ENCODE results near the gene TMEM86B.

The TMEM86B gene

DNA sequence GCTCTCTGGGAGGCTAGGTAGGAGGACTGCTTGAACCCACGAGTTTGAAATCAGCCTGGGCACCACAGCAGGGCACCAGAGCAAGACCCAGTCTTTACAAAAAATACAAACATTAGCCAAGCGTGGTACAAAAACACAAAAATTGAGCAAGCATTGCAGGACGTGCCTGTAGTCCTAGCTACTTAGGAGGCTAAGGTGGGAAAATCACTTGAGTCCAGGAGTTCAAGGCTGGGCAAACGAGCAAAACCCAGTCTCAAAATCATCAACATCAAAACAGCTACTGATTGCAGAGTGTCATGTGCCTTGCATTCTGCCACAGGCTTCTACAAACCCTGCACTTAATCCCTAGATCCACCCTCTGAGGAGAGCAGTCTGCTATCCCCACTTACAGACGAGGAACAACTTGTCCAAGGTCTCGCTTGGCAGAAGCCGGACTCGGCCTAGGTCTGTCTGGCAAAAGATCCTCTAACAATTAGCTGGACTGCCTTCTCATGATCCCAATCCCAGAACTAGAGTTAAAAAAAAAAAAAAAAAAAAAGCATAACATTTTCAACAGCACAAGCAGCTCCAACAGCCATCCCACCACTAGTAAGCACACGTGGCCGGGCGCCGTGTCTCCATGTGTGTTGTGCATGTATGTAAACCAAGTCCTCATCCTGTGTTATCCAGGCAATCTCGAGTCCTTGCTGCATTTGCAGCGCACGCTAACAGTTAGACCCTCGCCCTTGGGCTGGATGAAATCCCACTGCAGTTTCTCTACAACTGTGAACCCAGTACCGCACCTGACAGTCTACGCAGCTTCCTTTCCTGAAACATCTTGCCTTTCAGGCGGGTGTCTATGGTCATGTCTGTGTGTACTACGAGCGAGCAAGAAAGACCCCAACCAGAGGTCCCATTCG, 28.2 kb upstream of the TMEM86B start:
- DNase-seq, result peak in 1 of 2 donors; percentile 30

DNA sequence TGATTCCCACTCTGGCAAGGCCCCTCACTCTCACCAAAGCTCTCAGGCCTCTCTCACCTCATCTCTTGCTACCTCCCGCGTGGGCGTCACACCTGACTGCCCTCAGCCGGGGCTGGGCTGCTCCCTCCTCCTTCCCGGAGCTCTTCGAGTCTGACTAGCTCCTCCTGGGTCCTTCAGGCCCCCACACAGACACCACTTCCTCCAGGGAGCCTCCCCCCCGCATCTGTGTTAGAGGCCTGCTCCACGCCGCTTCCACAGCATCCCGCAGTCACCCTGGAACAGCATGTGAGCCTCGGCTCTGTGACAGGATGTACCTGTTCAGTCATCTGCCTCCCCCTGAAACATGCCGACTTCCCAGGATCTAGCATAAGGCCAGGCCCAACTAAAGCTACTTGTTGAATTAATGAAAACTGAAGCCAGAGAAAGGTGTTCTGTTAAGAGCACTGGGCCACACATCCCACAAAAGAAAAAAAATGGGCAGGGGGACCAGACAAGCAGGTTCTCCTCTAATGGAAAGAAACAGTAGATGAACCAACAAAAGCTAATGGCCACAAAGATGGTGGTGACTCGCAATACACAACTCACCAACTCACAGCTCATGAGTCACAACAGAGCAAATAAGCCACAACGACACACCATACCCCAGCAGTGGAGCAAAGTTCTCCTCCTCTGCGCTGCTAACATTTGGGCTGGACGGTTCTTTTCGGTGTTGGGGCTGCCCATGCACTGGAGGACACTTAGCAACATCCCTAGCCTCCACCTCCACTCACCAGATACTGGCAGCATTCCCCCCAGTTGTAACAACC, 27.3 kb upstream of the TMEM86B start:
- peak; percentile 57 to 77 for DNase-seq

DNA sequence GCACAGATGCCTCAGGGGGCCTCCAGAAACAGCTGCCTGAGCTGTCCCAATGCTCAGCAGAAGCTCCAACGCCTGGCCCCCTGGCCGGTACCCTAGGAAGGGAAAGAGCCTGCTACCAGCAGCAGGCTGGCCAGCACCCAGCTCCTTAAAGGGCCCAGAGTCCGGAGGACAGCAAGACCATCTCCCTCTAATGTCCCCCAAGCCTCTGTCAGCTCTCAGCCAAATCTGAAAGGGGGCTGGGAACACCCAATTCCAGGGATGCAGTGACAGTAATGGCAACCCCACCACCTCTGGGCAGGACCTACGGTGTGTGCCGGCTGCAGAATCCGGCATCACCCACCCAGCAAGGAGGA, 26.0 kb upstream of the TMEM86B start:
- DNase-seq, result no peak

DNA sequence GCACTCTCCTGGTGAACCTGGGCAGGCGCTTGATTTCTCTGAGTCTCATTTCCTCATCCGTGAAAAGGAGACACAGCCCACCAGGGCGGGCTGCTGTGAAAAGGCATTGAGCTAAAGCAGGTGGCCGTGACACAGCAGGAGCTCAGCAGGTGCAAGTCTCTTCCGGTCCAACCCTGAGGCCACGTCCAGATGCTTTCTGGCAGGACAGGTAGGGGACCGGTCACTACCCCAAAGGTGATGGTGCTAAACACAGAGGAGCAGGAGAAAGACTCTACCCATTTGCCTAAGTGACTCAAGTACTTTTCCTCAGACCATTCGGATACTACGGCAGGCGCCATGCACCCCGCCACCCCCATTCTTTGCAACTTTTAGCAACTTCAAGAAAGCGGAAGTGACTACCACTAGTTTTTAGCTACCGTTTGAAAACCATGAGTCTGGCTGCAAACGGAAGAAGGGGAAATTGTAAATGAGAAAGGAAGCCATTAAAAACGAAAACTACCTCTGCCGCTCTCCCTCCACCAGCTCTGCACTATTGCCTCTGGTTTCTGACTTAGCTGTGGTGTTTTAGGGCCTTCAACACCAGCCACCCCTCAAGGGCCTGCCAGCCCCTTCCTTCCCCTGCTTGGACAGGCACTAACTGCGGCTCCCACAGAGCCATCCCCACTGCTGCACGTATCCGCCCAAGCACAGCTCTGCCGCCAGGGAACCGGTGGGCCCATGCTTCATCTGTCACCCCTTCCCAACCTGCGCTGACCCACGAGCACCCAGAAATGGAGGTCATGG, 25.5 kb upstream of the TMEM86B start:
- DNase-seq, result peak; percentile 60 to 65

DNA sequence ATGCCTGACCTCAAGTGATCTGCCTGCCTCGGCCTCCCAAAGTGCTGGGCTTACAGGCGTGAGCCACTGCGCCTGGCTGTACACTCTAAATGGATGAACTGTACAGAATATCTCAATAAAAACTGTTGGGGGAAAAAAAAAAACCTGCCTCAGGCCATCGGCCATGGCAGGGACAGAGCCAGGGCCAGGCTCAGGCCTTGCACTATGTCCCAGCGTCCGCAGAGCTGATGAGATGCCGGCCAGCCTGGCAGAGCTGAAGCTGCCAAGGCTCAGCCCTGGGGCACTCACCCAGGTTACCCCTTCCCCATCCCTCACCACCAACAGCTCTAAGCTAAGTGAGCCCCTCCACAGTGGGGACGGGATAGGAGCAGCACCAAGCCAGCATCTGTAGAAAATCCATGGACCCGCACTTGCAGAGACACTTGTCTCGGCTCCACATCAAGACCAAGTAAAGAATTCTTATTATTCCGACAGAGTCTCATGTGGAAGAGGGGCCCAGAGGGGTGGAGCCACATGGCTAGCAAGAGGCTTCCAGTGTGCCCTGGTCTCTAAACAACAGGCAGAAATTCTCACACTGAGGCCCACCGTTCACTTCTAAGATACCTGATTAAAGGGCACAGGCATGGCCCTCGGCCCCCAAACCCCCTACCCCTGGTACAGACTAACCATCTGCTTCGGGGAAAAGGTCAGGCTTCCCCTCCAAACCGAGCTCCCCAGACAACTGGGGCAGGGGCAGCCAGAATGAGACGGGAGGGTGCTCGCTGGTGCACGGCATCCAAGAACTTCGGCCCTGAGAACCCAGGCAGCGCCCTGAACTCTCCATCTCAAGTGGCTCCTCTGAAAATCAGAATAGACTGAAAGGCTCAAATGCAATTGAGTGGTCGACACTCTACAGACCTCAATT, 24.4 kb upstream of the TMEM86B start:
- no peak for DNase-seq

DNA sequence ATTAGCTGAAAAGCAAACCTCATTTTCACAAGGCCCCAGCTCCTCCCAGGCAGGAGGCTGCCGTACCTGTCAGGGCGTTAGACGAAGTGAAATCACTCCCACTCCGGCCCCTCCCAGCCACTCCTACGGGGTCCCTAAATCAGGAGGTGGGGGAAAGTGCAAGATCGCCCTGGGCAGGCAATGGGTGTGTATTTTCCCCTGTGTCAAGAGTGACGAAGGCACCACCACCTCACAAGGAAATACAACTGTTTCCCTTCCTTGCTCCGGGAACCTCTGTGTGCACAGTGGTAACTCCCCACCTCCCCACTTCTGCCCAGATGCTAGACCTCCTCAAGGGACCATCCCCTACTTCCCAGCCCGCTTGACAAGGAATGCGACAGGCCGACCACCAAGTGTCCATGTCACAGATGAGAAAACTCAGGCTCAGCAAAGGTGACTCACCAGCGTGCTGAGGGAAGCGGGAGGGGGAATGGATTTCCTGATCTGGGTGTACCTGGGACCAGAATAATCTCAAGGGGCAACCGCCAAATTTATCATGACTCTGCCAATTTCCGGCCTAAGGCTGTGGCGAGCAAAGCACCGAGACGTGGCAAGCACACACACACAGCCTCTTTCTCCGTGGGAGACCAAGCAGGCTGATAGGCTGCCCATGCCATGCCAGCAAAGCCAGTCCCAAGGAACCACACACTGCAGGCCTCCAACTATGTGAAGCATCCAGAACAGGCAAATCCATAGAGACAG, 22.9 kb upstream of the TMEM86B start:
- DNase-seq, result peak; percentile 46 to 51

DNA sequence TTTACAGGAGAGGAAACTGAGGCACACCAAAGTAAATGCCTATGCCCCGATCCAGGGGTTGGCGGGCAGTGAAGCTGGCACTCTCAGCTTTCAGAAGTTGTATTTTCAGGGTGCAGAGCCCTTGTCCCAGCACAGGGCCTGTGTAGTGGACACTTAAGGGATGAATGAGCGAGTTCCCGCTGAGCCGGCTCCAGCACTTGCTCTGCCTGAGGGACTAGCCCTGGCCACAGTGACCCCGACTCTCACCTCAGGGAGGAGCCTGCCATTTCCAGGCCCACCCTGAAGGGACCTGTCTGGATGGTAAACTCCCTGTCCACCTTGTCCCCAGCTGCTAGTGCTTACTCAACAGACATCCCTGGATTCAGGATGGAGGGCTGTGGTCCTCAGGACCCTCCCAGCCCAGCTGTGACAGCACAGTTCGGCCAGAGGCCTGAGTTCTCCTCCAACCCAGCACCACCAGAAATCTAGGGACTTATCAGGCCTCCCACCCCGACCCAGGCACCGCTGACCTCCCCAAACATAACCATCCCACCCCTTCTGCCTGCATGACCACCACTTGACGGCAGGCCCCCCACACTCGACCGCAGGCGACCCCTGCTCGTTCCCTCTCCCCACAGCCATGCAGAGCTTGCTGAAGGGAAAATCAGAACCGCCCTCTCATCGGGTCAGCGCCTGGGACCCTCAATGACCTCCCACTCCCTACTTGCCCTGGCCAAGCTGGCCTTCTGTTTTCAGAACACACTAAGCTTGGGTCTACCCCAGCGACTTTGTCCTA, 21.9 kb upstream of the TMEM86B start:
- DNase-seq, result no peak

DNA sequence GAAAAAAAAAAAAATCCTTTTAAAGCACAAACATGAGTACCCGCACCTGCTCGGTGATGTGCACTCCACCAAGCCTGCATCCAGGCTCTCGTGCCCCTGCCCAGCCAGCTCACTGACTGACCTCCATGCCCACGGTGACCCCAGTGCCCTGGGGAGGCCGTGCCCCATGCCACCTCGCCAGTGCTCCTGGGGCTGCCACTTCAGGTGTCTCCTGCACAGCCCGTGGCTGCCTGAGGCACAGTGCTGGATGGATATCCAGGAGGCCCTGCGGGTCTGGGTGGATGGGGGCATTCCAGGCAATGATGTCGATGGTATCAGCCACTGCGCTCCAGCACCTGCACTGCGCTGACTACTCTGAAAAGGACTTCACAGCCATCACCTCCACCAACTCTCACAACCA, 21.3 kb upstream of the TMEM86B start:
- DNase-seq, result no peak

DNA sequence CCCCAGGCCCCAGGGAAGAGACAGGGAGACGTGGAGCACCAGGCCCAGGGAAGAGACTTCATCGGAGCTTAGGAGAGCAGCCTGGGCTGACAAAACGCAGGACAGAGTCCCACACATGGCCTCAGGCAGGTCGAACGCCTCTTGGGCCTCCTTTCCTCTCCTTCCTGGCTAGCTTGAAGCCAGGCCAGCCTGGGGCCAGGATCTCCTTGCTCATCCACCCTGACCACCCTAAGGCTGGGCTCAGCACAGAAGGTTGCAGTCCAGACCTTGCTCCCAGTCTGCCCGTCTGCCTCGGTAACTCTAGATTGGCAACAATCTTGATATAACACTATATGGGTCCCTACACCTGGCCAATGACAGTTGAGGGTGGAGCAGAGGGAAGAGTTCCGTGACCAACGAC, 20.1 kb upstream of the TMEM86B start:
- DNase-seq, result no peak

DNA sequence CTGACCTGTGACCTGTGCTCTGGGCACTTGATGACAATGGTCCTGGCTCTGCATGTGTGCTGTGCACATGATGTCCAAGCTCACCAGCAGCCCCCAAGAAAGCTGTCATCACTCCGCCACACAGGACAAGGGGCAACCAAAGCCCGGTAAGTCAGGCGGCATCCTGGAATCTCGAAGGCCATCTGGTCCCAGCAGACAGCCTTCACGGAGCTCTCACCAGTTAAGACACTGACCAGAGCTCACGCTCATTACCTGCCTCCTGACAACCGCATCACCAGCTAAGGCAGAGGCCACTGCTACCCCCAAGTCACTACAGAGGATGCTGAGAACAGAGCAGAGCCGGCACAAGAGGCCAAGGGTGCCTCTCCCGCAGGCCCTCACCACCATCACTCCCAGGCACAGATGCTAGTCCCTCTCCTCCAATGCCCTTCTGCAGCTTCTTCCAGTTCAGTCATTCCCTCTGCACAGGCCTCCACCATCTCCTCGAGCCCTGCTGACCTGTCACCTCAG, 19.7 kb upstream of the TMEM86B start:
- DNase-seq, result no peak

DNA sequence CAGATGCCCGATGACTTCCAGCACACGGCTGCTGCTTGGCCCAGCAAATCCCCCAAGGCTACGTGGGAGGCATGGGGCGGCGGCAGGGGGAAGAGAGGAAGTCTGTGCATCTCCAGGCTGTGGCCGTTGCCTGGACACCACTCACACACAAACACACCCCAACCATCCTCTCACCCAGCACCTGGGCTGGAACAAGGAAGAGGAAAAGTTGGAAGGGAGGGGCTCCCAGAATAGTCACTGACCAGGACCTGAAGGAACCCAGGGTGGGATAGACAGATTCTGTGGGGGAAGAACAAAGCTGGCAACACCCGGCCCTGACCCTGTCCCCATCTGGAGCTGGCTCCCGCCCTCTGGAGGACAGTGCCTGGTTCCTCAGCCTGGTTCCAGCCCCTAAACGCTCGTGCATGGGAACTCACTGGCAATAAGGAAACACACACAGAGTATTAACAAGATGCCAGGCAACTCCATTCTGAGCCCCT, 19.1 kb upstream of the TMEM86B start:
- no peak for DNase-seq

DNA sequence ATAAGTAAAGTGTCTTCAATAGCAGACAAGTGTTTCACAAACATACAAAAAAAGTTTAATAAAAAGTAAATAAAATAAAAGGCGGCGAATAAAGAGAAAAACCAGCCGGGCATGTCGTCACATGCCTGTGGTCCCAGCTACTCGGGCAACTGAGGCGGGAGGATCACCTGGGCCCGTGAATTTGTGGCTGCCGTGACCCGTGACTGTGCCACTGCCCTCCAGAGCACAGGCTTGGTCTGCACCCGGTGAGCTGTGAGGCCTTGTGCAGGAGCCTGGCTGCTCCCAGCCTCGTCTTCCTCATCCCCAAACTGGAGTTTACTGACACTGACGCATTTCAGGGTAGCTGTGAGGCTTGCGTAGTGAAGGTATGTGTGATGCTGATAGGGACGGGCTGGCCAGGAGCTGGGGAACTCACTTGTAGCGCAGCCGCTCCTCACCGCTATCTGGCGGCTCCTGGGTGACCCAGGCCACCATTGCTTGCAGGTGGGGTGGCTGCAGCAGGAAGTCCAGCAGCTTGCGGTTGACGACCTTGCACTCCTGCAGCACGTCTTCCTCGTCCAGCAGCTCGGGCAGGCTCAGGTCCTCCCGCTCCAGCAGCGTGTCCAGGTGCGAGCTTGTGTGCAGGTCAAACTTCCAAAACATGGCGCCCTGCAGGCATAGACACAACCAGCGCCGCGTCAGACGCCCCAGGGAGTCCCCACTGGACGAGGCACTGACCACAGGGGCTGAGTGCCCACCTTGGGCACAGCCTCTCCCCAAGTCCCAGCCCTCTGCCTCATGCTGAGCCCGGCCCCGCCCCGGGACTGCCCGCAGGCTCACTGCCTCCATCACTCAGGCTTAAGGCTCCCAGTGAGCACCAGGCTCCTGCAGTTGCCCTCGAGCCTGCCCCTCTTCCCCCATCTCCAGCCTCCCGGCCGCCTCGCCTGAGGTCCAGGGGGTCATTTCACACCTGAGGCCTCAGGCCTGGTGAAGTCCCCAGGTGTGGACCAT, 18.2 kb upstream of the TMEM86B start:
- DNase-seq, result no peak

DNA sequence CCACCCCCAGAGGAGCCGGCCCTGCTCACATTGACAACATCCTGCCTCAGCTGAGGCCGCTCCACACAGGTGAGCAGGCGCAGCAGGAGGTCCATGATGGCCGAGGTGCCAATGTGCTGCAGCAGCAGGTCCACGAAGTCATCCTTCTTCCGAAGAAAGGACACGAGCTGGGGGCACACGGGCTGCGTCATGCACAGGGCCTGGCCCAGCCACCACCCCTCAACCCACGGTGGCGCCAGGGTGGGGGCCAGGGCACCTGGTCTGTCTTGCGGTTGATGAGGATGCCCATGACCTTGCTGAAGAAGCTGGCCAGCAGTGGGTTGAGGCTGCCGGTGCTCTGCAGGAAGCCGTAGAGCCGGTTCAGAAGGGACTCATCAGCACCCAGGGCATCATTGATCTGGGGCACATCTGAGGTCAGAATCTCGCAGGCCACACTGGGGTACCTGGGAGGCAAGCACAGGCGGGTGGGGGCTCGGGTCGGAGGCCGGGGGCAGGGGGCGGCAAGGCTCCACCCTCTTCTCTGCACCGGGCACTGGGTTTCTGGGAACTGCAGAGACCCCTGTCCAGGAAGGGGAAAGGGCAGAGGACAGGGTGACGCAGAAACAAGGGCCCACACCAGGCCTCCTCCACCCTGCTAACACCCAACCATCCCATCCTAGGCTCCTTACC, 16.8 kb upstream of the TMEM86B start:
- DNase-seq, result no peak

DNA sequence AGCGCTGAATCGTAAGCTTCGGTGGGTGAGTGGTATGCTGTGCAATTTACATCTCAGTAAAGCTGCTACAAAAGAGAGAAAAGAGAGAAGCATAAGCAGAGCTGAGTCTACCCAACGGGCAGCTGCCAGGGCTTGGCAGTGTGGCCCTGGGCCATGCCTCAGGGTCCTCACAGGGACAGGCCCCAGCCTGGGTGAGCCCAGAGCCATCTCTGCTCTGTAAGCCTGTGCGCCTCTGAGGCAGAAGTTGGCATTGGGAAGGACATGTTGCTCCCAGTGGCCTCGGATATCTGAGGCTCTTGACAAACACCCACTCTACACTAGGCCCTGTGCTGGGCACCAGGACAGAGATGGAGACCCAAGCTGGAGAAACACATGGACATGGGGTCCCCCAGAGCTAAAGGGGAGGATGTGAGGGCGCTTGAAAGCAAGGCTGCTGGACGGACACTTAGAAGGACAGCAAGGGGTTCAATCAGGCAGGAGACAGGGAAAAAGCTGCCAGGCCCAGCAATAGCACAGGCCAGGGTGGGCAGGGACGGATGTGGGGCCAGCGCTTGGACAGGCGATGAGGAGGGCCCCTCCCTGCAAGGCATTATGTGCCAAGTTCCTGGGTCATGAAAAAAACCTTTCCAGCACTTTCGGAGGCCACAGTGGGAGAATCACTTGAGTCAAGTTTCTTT, 15.6 kb upstream of the TMEM86B start:
- DNase-seq, result no peak

DNA sequence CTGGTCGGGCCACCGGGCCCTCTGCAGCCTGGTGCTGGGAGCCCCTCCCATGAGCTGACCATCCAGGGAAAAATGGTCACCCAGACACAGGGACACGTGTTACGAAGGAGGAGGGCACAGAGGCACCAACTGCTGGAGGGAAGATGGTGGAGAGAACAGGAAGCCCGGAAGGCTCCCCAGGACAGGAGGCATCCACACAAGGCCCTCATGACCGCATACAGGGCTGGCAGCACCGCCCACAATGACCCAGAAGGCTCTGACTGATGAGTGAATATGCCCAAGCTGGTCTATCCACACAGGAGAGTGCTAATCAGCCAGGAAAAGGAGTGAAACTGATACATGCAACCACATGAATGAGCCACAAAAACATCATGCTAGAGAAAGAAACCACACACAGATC, 14.0 kb upstream of the TMEM86B start:
- no peak for DNase-seq

DNA sequence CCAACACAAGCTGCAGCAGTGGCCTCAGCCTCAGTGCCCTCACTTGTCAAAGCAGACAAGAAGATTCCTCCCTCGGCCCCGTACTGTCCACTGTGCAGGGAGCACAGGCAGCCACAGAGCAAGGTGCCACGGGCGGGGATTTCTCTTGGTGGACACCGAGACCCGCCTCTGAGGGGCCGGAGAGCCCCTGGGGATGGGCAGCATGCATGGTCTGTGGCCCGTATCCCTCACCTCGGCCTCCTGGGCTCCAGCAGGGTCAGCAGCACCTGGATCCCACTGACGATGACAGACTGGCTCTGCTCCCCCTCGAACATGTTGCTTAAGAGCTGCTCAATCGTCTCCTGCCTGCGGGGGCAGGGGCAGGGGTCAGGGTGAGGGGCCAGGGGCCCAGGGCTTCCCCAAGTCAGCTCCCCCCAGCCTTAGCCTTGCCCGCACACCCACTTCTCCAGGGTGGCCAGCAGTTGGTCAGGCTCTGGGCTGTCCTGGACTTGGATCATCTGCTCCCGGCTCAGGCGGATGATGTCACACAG, 13.4 kb upstream of the TMEM86B start:
- no peak for DNase-seq

DNA sequence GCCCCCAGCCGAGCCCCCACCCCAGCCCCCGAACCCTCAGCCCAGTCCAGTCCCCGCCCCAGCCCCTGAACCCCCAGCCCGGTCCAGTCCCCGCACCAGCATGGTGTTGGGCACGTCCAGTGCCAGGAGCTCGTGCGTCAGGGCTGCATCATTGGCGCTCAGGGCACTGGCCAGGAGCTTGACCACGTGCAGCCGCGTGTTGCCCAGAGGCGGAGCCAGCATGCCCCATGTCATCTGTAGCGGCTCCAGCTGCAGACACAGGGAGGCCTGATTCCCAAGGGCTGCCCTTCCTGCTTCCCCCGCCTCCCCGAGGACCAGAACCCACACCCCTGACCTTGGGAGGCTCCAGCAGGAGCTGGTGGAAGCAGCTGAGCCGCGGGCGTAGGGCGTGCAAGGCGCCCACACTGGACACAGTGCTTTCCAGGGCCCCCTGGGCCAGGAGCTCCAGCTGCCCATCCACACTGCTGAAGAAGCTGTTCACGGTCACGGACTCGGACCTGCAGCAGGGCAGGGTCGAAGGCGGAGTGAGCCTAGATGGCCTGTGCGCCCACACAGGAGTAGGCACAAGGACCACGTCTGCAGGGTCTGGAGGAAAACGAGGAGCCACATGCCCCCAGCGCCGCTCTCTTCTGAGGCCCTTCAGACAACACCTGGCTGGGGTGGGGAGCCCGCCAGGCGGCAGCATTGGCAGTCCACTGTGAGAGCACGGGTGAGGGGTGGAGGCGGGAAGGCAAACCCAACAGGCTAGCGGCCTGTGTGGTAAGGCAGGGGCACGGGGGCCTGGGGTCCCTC, 12.8 kb upstream of the TMEM86B start:
- no peak for DNase-seq

Measured in stimulated activated CD4-positive, alpha-beta T cell treated with anti-CD3 and anti-CD28 coated beads, Interleukin-2, amount 100 ng/mL, for 24 hours (primary cell).